GM20431 (cell line): ENCODE results near the gene JPT1.
"Not testable (repeated sequence)": the region's sequence is repeated elsewhere in the genome, so short reads cannot be mapped to it uniquely, and the experiment has no call there.

Experiments
- in situ Hi-C: fragments of 300-500 bp; cut with MseI, MboI; formaldehyde crosslinking; loops from one replicate; pipeline ENCODE4 v1.15.0; 2020; ENCODE audit warnings: low sequenced_read_pairs; ENCODE audit not compliant: unreplicated experiment

The JPT1 gene

GRCh38 chr17:75159196-75160031 lies 5.1 kb upstream of the JPT1 start:
- in situ Hi-C loops, result no loop called here

DNA sequence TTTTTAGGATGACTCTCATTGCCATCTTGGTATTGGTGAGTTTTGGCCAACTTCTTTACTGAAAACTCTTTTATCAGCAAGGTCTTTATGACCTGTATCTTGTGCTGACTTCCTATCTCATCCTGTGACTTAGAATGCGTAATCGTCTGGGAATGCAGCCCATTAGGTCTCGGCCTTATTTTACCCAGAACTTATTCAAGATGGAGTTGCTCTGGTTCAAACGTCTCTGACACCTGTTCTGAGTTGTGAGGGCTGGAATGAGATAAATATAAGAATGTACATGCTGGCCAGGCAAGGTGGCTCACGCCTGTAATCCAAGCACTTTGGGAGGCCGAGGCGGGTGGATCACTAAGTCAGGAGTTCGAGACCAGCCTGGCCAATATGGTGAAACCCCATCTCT lies 4.2 kb upstream of the JPT1 start:
- in situ Hi-C loops, result not testable (repeated sequence)

DNA sequence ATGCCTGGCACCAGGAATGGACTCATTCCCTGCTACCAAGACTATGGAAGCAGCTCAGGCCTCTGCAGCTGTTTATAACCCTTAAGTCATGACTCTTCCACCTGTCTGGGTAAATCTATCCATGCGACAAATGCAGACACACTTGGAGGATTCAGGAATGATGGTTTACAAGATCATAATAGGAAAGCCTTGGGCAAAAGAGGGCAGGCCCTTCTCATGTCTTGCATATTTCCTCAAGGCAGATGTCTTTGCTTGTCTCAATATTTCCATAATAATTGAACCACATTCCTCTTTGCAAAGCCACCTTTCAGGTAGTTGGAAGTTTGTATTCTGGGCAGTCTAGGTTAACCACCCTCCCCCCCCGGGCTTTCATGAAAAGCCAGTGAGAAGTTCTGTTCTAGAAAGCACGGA lies 884 bp upstream of the JPT1 start:
- in situ Hi-C loops, result no loop called here

DNA sequence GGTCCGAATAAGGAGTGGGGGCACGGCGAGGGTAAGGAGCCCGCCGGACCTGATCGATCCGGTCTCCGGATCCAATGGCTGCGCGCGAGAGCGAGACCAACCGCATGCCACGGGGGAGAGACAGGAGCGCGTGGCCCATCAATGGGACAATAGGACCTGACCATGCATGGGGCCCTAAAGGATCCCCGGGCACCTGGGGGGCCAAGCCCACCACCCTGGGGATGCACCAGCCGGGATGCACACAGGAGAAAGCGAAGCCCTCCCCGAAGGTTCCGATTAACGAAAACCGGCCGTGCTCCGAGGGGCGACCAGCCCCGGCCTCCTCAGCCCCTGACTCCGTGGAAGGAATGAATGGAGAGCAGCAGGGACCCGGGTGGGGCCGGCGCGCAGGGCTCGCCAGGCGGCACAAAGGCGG lies 525 bp downstream of the JPT1 start:
- in situ Hi-C loops, result no loop called here

DNA sequence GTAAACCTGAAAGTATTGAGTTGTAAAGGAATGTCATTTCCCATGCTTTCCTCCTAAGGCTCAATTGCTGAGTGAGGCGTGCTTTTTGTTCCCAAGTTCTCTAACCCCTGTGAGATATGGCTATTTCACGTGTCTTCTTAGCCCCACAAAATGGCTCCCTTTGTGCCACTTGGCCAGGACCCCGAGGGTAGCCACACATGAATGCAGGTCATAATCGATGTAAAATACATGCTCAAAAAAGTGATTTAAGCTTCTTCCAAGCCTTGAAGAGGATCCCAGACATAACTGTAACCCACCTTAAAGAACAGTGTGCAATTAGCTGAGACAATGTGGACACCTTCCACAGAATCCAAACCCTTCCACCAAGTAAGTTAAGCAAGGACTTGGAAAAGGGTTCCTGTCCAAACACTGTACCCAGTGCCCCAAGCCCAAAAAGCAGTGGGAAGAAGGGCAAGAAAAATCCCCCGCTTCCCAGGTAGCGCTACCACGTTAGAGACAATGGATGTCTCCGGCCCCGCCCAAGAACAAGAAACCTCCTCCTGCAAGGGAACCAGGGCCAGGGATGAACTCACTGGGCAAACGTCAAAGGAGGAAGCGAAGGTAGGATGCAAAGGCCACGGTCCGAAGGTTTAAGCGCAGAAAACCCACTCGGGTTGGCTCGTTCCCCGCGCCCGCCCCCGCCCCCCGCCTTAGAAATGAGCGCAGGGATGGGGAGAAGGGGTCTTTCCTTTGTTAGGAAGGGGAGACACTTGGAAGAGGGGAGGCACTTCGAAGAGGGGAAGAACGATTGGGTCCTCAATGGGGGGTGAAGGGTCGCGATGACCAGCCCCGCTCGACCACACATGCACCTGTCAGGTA lies 1.2 kb downstream of the JPT1 start:
- in situ Hi-C loops, result no loop called here

GRCh38 chr17:75152523-75152921 lies 1.8 kb downstream of the JPT1 start:
- in situ Hi-C loops, result no loop called here

GRCh38 chr17:75151930-75152329 lies 2.4 kb downstream of the JPT1 start:
- in situ Hi-C loops, result no loop called here

DNA sequence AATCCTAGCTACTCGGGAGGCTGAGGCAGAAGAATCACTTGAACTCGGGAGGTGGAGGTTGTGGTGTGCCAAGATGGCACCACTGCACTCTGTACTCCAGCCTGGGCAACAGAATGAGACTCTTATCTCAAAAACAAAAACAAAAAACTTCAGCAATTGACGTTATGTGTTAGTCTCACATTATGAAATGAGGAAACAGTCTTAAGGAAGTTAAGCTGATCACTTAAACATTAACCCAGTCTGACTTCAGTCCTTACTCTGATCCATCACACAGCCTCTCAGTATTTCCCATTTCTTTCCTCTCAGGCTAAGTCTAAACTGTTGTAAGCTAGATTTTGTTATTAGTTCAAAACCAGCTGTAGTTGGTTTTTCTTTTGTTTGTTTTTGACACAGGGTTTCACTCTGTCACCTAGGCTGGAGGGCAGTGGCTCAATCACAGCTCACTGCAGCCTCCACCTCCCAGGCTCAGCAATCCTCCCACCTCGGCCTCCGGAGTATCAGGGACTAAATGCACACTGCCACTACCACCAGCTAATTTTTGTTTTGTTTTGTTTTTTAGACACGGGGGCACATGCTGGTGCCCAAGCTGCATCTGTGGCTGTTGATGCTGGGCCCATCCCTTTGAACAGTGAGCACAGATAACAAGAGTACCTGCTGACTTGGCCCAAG lies 6.3 kb downstream of the JPT1 start:
- in situ Hi-C loops, result no loop called here

- in situ Hi-C loops, result no loop called here
Measured at GRCh38 chr17:75146592-75146991, 7.7 kb downstream of the JPT1 start.

DNA sequence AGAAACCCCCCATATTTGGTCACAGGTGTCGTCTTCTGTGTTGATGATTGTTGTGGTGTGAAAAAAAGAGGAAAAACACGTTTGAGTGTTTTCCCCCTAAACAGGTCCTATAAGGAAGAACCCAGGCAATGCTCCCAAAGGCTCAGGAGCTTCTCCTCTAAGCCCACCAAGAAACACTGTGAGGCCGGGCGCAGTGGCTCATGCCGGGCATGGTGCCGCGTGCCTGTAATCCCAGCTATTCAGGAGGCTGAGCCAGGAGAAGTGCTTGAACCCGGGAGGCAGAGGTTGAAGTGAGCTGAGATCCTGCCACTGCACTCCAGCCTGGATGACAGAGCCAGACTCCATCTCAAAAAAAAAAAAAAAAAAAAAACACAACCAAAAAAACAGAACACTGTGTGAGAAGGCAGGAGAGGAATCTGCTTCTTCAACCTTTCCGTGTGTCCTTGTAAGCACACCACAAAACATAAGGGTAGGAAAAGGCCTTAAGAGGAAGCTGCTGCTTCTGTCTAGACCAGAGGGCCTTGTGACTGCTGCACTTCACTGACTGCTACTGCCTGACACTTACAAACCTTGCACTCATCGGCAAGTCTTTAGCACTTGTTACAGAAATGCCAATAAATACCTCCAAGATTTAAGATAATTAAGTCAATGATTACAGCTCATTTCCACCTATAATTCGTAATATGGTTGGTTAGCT lies 9.3 kb downstream of the JPT1 start:
- in situ Hi-C loops, result no loop called here

- in situ Hi-C loops, result no loop called here
Measured at GRCh38 chr17:75142236-75142971, 11.9 kb downstream of the JPT1 start.

GRCh38 chr17:75138519-75138918 lies 15.8 kb downstream of the JPT1 start:
- in situ Hi-C loops, result no loop called here

DNA sequence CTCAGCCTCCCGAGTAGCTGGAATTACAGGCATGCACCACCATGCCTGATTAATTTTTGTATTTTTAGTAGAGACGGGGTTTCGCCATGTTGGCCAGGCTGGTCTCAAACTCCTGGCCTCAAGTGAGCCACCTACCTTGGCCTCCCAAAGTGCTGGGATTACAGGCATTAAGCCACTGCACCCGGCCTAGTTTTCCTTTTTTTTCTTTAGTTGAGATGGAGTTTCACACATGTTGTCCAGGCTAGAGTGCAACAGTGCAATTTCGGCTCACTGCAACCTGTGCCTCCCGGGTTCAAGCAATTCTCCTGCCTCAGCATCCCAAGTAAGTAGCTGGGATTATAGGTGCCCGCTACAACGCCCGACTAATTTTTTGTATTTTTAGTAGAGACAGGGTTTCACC lies 16.6 kb downstream of the JPT1 start:
- in situ Hi-C loops, result not testable (repeated sequence)

DNA sequence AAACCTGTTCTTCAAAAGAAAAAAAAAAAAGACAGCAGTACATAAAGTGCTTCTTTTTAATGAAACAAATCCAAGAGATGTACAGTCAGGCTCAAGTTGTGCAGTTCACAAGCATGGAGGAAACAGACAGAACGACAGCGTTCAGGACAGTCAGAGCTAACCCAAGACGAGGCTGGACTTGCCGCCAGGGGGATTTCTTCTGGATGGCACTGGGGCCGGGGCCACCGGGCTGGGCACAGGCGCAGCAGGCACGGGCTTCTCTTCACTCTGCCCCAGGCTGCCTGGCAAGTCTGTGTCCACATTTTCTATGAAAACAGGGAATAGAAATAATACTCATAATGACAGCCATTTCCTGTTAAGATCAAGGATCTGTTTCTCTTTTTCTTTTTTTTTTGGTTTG lies 18.4 kb downstream of the JPT1 start:
- in situ Hi-C loops, result no loop called here

DNA sequence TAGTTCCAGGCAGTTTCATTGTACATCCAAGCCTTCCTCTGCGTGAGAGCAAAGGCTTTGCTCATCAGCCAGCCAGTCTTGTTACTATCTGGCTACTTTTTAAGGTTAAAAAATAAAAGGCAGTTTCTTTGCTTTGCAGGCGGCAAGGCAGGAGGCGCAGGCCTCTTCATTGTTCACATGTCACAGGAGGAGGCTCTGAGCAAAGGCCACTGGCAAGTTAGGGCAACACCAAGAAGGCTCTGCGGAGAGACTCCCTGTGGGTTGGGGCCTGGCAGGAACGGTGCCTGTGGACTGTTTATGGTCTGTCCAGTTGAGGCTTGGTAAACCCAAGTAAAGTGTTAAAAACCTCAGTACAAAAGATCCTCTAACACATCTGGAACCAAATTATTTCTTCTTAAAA lies 18.9 kb downstream of the JPT1 start:
- in situ Hi-C loops, result no loop called here

DNA sequence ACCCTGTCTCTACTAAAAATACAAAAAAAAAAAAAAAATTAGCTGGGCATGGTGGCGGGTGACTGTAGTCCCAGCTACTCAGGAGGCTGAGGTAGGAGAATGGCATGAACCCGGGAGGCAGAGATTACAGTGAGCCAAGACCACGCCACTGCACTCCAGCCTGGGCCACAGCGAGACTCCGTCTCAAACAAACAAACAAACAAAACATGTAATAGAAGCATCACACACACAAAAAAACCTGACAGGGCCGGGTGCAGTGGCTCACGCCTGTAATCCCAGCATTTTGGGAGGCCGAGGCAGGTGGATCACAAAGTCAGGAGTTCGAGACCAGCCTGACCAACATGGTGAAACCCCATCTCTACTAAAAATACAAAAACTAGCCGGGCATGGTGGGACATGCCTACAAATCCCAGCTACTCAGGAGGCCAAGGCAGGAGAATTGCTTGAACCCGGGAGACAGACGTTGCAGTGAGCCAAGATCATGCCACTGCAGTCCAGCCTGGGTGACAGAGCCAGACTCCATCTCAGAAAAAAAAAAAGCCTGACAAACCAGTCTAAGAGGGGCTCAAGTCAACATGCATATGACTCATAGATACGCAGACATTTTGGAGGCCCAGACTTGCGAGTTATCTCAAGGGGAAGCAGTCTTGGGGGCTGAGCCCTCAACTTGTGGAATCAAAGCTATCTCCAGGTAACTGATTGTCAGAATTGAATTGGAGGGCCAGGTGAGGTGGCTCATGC lies 20.5 kb downstream of the JPT1 start:
- in situ Hi-C loops, result not testable (repeated sequence)

GRCh38 chr17:75133001-75133400 lies 21.3 kb downstream of the JPT1 start:
- in situ Hi-C loops, result no loop called here

DNA sequence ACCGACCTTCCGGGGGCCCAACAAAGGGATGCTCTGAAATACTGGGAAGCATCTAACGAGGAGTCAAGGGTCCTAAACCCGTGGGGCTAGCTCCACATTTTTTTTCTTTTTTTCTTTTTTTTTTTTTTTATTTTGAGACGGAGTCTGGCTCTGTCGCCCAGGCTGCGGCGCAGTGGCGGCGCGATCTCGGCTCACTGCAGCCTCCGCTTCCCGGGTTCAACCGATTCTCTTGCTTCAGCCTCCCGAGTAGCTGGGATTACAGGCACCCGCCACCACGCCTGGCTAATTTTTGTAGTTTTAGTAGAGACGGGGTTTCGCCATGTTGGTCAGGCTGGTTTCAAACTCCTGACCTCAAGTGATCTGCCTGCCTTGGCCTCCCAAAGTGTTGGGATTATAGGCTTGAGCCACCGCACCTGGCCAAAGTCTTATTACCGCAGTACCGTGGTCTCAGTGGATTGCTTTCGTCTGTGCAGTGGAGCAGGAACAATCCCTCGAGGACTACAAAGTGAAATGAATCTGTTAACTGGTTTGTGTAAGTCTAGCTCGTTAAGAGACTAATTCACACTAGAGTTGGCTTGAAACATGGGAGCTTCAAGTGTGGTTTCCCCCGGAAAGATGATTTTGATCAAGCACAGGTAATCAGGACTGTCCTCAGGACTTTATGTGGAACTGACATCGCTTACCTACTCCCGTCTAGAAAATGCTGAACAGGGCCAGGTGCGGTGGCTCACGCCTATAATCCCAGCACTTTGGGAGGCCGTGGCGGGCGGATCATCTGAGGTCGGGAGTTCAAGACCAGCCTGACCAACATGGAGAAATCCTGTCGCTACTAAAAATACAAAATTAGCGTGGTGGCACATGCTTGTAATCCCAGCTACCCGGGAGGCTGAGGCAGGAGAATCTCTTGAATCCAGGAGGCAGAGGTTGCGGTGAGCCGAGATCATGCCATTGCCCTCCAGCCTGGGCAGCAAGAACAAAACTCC lies 22.0 kb downstream of the JPT1 start:
- in situ Hi-C loops, result not testable (repeated sequence)
